GM12878 (cell line): ENCODE results near the gene SELENOP. TPM values are rescaled to one million over a fixed set of nuclear protein-coding genes. Genes with fewer than 3 reads are reported as not detected.

Experiments
- ATAC-seq: fragments of 200-7000 bp; cut with Tn5 transposase; 3 replicates; pipeline ENCODE4 v1.9.1; 2020; ENCODE audit warnings: mild to moderate bottlenecking, moderate library complexity
- BruUV-seq: library from RNA; stranded (reverse); fragments of 400-500 nt; replicated peaks from 2 replicates; lab custom pipeline; 2021; lab: Mats Ljungman, UMichigan
- CTCF ChIA-PET: fragments of 300-600 bp; sonication (Branson Sonifier 250); formaldehyde crosslinking; extraction: SDS; loops from one replicate; lab custom pipeline; 2021; ENCODE audit warnings: inconsistent platforms; lab: Yijun Ruan, JAX
- POLR2A ChIA-PET: fragments of 350-600 bp; formaldehyde crosslinking; extraction: SDS; loops from one replicate; lab custom pipeline; 2021; ENCODE audit warnings: inconsistent platforms; lab: Charles Lee
- RAD21 ChIA-PET: fragments of 300-600 bp; sonication (Branson Sonifier 250); formaldehyde crosslinking; loops from one replicate; lab custom pipeline; 2023; ENCODE audit warnings: antibody characterized with exemption; ENCODE audit not compliant: unreplicated experiment; lab: Charles Lee
- SMC1A ChIA-PET: fragments of 300-600 bp; sonication (Branson Sonifier 250); formaldehyde crosslinking; loops from one replicate; lab custom pipeline; 2023; ENCODE audit not compliant: unreplicated experiment, uncharacterized antibody; lab: Charles Lee
- DNase-seq: peaks from one replicate; pipeline ENCODE4 v3.0.0-alpha.2; 2011; ENCODE audit warnings: low read depth, low spot score
- FAIRE-seq: peaks from 3 replicates; lab custom pipeline; 2011; peaks lifted over from hg19 to GRCh38; lab: Jason Lieb, UNC
- H2AFZ ChIP-seq: 2 replicates; pipeline ENCODE4 v1.6.0; 2011; ENCODE audit warnings: low read depth, low read length, control low read depth; ENCODE audit not compliant: control insufficient read depth
- H3K27ac ChIP-seq: 2 replicates; pipeline ENCODE4 v1.5.1; 2011; ENCODE audit warnings: control low read depth; ENCODE audit not compliant: control insufficient read depth, insufficient read depth
- H3K27me3 ChIP-seq, 2 experiments: replicated peaks in 1 of 2; 2 replicates each; pipeline versions ENCODE4 v1.6.0 to v1.6.1; 2011; ENCODE audit warnings: low read length in 1 of 2; ENCODE audit not compliant: control insufficient read depth in 2 of 2, insufficient read depth in 2 of 2
- H3K36me3 ChIP-seq, 2 experiments: 2 replicates each; pipeline ENCODE4 v1.5.1; 2011; ENCODE audit warnings: low read length in 1 of 2; ENCODE audit not compliant: control insufficient read depth in 2 of 2, insufficient read depth in 2 of 2
- H3K4me1 ChIP-seq: 2 replicates; pipeline ENCODE4 v1.6.1; 2011; ENCODE audit warnings: mild to moderate bottlenecking, low read length, moderate library complexity, mixed read lengths; ENCODE audit not compliant: control insufficient read depth, insufficient read depth
- H3K4me2 ChIP-seq: 2 replicates; pipeline ENCODE4 v1.6.0; 2011; ENCODE audit warnings: control low read depth; ENCODE audit not compliant: control insufficient read depth, insufficient read depth
- H3K4me3 ChIP-seq: fragments of 200-600 bp; sonication (generic); 2 replicates; pipeline ENCODE4 v1.5.1; 2016
- H3K79me2 ChIP-seq: 2 replicates; pipeline ENCODE4 v1.6.0; 2011; ENCODE audit warnings: low read length; ENCODE audit not compliant: control insufficient read depth, insufficient read depth
- H3K9ac ChIP-seq: 2 replicates; pipeline ENCODE4 v1.8.0; 2011; ENCODE audit warnings: low read length, control low read depth, mixed read lengths; ENCODE audit not compliant: control insufficient read depth, insufficient read depth
- H3K9me3 ChIP-seq: replicated peaks from 3 replicates; pipeline ENCODE4 v1.5.1; 2011; ENCODE audit warnings: mild to moderate bottlenecking, low read length; ENCODE audit not compliant: control insufficient read depth, insufficient read depth
- H4K20me1 ChIP-seq: 2 replicates; pipeline ENCODE4 v1.6.0; 2011; ENCODE audit not compliant: control insufficient read depth, insufficient read depth
- BHLHE40 ChIP-seq, 2 experiments: fragments of 450-650 bp in 1 of 2; IDR thresholded peaks; 2 replicates each; pipeline ENCODE4 v1.6.1; 2011 to 2017; ENCODE audit warnings: low read depth in 2 of 2, borderline replicate concordance in 1 of 2, improper control_type of control experiment in 1 of 2, low read length in 1 of 2, mild to moderate bottlenecking in 1 of 2
- IKZF2 ChIP-seq, 2 experiments: fragments of 450-650 bp; IDR thresholded peaks; 2 replicates each; pipeline ENCODE4 v1.6.1; 2017; ENCODE audit warnings: mild to moderate bottlenecking in 2 of 2, moderate library complexity in 2 of 2
- IRF4 ChIP-seq: IDR thresholded peaks from 2 replicates; pipeline ENCODE4 v1.6.1; 2011; ENCODE audit warnings: low read depth, low read length
- MTA2 ChIP-seq: fragments of 450-650 bp; IDR thresholded peaks from 2 replicates; pipeline ENCODE4 v1.6.1; 2016; ENCODE audit warnings: low read depth, mild to moderate bottlenecking, moderate library complexity
- ZNF217 ChIP-seq: fragments of 450-650 bp; IDR thresholded peaks from 2 replicates; pipeline ENCODE4 v1.6.1; 2017; ENCODE audit warnings: antibody characterized with exemption, mild to moderate bottlenecking
- WGBS: methylation state at CpG from one replicate; pipeline ENCODE4 v1.1.6; 2016; ENCODE audit warnings: low lambda C conversion rate; ENCODE audit not compliant: insufficient replicate concordance, insufficient coverage; ENCODE audit errors: missing lambda C conversion rate; 5-methylcytosine and 5-hydroxymethylcytosine counted together
- in situ Hi-C: fragments of 300-500 bp; cut with MboI; formaldehyde crosslinking; loops from 9 replicates; pipeline ENCODE4 v1.14.3; 2018; ENCODE audit warnings: mixed read lengths
- intact Hi-C: fragments of 100-400 bp; cut with micrococcal nuclease; formaldehyde crosslinking; loops from one replicate; pipeline ENCODE4 v1.14.2; 2022; ENCODE audit not compliant: unreplicated experiment
- polyA plus RNA-seq, 11 experiments: library from polyadenylated mRNA; depleted of rRNA in 4 of 11; unstranded in 6 of 11; stranded (reverse) in 5 of 11; fragments of >200 nt; fragmentation: Nextera tagmentation in 4 of 11; fragmentation: Illumina TruSeq in 1 of 11; extraction: Ambion mirVana in 4 of 11; extraction: Trizol in 1 of 11; gene quantifications; 1 replicate in 1 of 11; 2 replicates in 10 of 11; pipeline versions ENCODE4 v1.2.1 to v1.2.3, GENCODE V29; 2011 to 2016; ENCODE audit warnings: inconsistent platforms in 2 of 11, missing spikeins in 2 of 11, low read depth in 1 of 11
- total RNA-seq, 4 experiments: library from RNA; depleted of rRNA in 3 of 4; stranded (reverse); fragments of >200 nt in 3 of 4; fragmentation: Illumina TruSeq in 1 of 4; extraction: Trizol in 1 of 4; gene quantifications; 2 replicates each; pipeline versions ENCODE4 v1.2.1 to v1.2.3, GENCODE V29; 2013 to 2021
- TF ChIP-seq, protein P1 (sequence below): fragments of 450-650 bp; IDR thresholded peaks from 2 replicates; pipeline ENCODE4 v1.6.1; 2017; ENCODE audit warnings: mild to moderate bottlenecking, moderate library complexity

Gene SELENOP
- total and polyA plus RNA-seq, 10 of the 15 experiments (the other 5 are each of a cell fraction or from before 2014, with no cell fraction given), result 0.08 to 5.1 (median 0.88) TPM; not detected in 3

DNA sequence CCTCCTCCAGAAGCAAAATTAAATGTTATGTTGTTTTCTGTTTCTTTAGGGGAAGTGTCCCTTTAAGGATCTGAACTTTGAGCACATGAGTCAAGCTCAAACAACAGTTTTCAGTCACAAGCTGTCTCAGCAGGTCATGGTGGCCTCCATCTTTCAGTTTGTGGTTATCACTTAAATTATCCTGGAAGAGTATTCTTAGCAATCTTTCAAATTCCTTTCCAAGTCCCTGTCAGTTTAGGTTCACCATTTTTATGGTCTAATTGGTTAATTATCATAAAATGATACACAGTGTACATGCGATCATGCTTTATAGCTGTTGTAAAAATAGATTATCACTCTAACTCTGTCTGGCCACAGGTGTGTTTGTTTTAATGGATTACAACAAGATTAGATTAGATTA is 43.1 kb upstream of the SELENOP start:
- FAIRE-seq, result no peak

More for the DNA sequence above, 43.1 kb upstream of the SELENOP start:
- CTCF ChIA-PET, result no interaction called here
- no peak overlapping the region for H3K4me2 ChIP-seq
- TF ChIP-seq IKZF2 (IDR thresholded peaks at IDR 0.05) (peak in 1 of 2 experiments; percentile 27; a peak in 2 of 4 replicates), BHLHE40 (IDR thresholded peaks at IDR 0.05; ENCODE audit: borderline replicate concordance in 1 of 2, low read depth in 2 of 2, low read length in 1 of 2) (peak in 1 of 2 experiments; percentile 9; a peak in 1 of 4 replicates), ZNF217 (no peak), MTA2 (peak; percentile 35; the same call in 1 of the 2 replicates), IRF4 (no peak)
- TF ChIP-seq, protein P1, sequence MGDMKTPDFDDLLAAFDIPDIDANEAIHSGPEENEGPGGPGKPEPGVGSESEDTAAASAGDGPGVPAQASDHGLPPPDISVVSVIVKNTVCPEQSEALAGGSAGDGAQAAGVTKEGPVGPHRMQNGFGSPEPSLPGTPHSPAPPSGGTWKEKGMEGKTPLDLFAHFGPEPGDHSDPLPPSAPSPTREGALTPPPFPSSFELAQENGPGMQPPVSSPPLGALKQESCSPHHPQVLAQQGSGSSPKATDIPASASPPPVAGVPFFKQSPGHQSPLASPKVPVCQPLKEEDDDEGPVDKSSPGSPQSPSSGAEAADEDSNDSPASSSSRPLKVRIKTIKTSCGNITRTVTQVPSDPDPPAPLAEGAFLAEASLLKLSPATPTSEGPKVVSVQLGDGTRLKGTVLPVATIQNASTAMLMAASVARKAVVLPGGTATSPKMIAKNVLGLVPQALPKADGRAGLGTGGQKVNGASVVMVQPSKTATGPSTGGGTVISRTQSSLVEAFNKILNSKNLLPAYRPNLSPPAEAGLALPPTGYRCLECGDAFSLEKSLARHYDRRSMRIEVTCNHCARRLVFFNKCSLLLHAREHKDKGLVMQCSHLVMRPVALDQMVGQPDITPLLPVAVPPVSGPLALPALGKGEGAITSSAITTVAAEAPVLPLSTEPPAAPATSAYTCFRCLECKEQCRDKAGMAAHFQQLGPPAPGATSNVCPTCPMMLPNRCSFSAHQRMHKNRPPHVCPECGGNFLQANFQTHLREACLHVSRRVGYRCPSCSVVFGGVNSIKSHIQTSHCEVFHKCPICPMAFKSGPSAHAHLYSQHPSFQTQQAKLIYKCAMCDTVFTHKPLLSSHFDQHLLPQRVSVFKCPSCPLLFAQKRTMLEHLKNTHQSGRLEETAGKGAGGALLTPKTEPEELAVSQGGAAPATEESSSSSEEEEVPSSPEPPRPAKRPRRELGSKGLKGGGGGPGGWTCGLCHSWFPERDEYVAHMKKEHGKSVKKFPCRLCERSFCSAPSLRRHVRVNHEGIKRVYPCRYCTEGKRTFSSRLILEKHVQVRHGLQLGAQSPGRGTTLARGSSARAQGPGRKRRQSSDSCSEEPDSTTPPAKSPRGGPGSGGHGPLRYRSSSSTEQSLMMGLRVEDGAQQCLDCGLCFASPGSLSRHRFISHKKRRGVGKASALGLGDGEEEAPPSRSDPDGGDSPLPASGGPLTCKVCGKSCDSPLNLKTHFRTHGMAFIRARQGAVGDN, result no peak
- TF ChIP-seq, all 136 proteins: peak for 3
- BruUV-seq, result no TSS peak
- no peak overlapping the region for H3K27ac ChIP-seq
- ChIA-PET RAD21 (interaction anchor here (1.3 to 1.6 kb wide), 2 partner anchors 35 to 43 kb away, joined by 4 to 5 read pairs; partner anchors contain the start of gene SELENOP), SMC1A (interaction anchor here (0.8 to 2.7 kb wide), 4 partner anchors 21 to 50 kb away, joined by 3 to 14 read pairs (median 4); no protein-coding TSS in a partner anchor), POLR2A (interaction anchor here (0.6 kb wide), 1 partner anchor 95 kb away, joined by 5 read pairs; no protein-coding TSS in a partner anchor)
- no peaks in the 10 kb centered on the region for H3K9me3 ChIP-seq
- intact Hi-C loops (no loop called here), in situ Hi-C loops (no loop called here)
- H3K36me3 ChIP-seq, result no peaks in the 10 kb centered on the region
- no peaks in the 10 kb centered on the region for H3K4me1 ChIP-seq
- H3K27me3 ChIP-seq, result no peaks in the 10 kb centered on the region
- no peak overlapping the region for H3K9ac ChIP-seq
- no peaks in the 10 kb centered on the region for H3K79me2 ChIP-seq
- H3K4me3 ChIP-seq, result no peak overlapping the region
- no peak for DNase-seq
- no peaks in the 10 kb centered on the region for H4K20me1 ChIP-seq
- ATAC-seq, result peak; percentile 37; the same call in 2 of the 3 replicates
- H2AFZ ChIP-seq, result no peak overlapping the region
- 95% methylated on average over 1 of the region's 1 CpG for WGBS
